ENCODE data around the gene PRKG1.

GRCh38 chr10:51117794-51118193, 43.5 kb downstream of the PRKG1 start:
- no peak for TF ChIP-seq CTCF (IDR thresholded peaks at IDR 0.05)
- TF ChIP-seq EZH2 (IDR thresholded peaks at IDR 0.05), result no peak
